HCT116 (cell line): ENCODE results near the gene LMLN. TPM values are rescaled to one million over a fixed set of nuclear protein-coding genes. Genes with fewer than 3 reads are reported as not detected.
A peak's percentile ranks its signal among the peaks of the same experiment; 100 is the strongest.
"Not testable (repeated sequence)": the region's sequence is repeated elsewhere in the genome, so short reads cannot be mapped to it uniquely, and the experiment has no call there.

ENCODE experiments used
- ATAC-seq: fragments of 200-7000 bp; cut with Tn5 transposase; 2 replicates; pipeline ENCODE4 v1.9.1; 2020; ENCODE audit warnings: mild to moderate bottlenecking, moderate library complexity
- BruUV-seq: library from RNA; stranded (reverse); fragments of 400-500 nt; replicated peaks from 2 replicates; lab custom pipeline; 2021; lab: Mats Ljungman, UMichigan
- CTCF ChIA-PET: fragments of 300-600 bp; sonication (Branson Sonifier 250); formaldehyde crosslinking; loops from one replicate; lab custom pipeline; 2021; ENCODE audit warnings: antibody characterized with exemption; lab: Charles Lee
- POLR2A ChIA-PET: fragments of 300-600, 350-600 bp; sonication (Branson Sonifier 250); formaldehyde crosslinking; loops from one replicate; lab custom pipeline; 2021; ENCODE audit warnings: antibody characterized with exemption; lab: Charles Lee
- RAD21 ChIA-PET, 2 experiments: fragments of 300-600 bp; sonication (Branson Sonifier 250); formaldehyde crosslinking; loops; one replicate each; lab custom pipeline; 2023; ENCODE audit warnings: low total read pairs in 2 of 2; ENCODE audit not compliant: uncharacterized antibody in 2 of 2, unreplicated experiment in 2 of 2, low non-redundant PET in 1 of 2; lab: Charles Lee
- DNase-seq: peaks from one replicate; pipeline ENCODE4 v3.0.0-alpha.2; 2010; ENCODE audit warnings: low read depth, low spot score
- H2AFZ ChIP-seq: fragments of 200-600 bp; shearing (Covaris generic), sonication (generic); 2 replicates; pipeline ENCODE4 v1.6.1; 2017; ENCODE audit warnings: low read depth, mixed run types, mixed read lengths, antibody characterized with exemption, low read length; ENCODE audit not compliant: poor library complexity, severe bottlenecking
- H3K27ac ChIP-seq: 2 replicates; pipeline ENCODE4 v1.5.1; 2012; ENCODE audit warnings: low read depth, low read length
- H3K27me3 ChIP-seq: fragments of 200-600 bp; sonication (generic); 2 replicates; pipeline ENCODE4 v1.6.1; 2016; ENCODE audit warnings: mixed run types, low read length, mixed read lengths; ENCODE audit not compliant: insufficient read depth
- H3K36me3 ChIP-seq, 2 experiments: fragments of 200-500 bp in 1 of 2; fragments of 200-600 bp in 1 of 2; sonication (Bioruptor generic) in 1 of 2; sonication (generic) in 1 of 2; 2 replicates each; pipeline versions ENCODE4 v1.5.1 to v1.6.1; 2014 to 2016; ENCODE audit warnings: low read length in 2 of 2, inconsistent platforms in 1 of 2, mixed read lengths in 1 of 2, mixed run types in 1 of 2; ENCODE audit not compliant: insufficient read depth in 2 of 2, control insufficient read depth in 1 of 2
- H3K4me1 ChIP-seq, 2 experiments: fragments of 200-600 bp in 1 of 2; sonication (generic) in 1 of 2; 2 replicates each; pipeline versions ENCODE4 v1.5.1 to v1.6.1; 2012 to 2017; ENCODE audit warnings: low read length in 2 of 2, inconsistent platforms in 1 of 2, mild to moderate bottlenecking in 1 of 2, mixed read lengths in 1 of 2, mixed run types in 1 of 2, moderate library complexity in 1 of 2; ENCODE audit not compliant: insufficient read depth in 2 of 2, control insufficient read depth in 1 of 2
- H3K4me2 ChIP-seq: fragments of 200-600 bp; sonication (generic); 2 replicates; pipeline ENCODE4 v1.6.1; 2017; ENCODE audit warnings: mixed run types, low read length, mixed read lengths
- H3K4me3 ChIP-seq, 2 experiments: fragments of 200-600 bp in 1 of 2; sonication (generic) in 1 of 2; replicated peaks in 1 of 2; 2 replicates each; pipeline ENCODE4 v1.5.1; 2011 to 2016; ENCODE audit warnings: low read length in 2 of 2, control low read depth in 1 of 2, low read depth in 1 of 2, mild to moderate bottlenecking in 1 of 2, mixed read lengths in 1 of 2, mixed run types in 1 of 2
- H3K79me2 ChIP-seq: fragments of 200-600 bp; sonication (generic); 2 replicates; pipeline ENCODE4 v1.6.1; 2017; ENCODE audit warnings: mild to moderate bottlenecking, mixed run types, low read length, moderate library complexity, mixed read lengths; ENCODE audit not compliant: insufficient read depth
- H3K9ac ChIP-seq: fragments of 200-600 bp; sonication (generic); 2 replicates; pipeline ENCODE4 v1.6.1; 2016; ENCODE audit warnings: low read length, mixed read lengths
- H3K9me2 ChIP-seq: fragments of 200-600 bp; sonication (generic), shearing (Covaris generic); 2 replicates; pipeline ENCODE4 v1.6.1; 2017; ENCODE audit warnings: mixed run types, mild to moderate bottlenecking, moderate library complexity; ENCODE audit not compliant: insufficient read depth
- H3K9me3 ChIP-seq, 2 experiments: fragments of 200-500 bp in 1 of 2; fragments of 200-600 bp in 1 of 2; sonication (Bioruptor generic) in 1 of 2; sonication (generic) in 1 of 2; 2 replicates each; pipeline ENCODE4 v1.6.1; 2014 to 2017; ENCODE audit warnings: low read length in 2 of 2, mixed read lengths in 2 of 2, inconsistent platforms in 1 of 2, low read depth in 1 of 2, mild to moderate bottlenecking in 1 of 2, mixed run types in 1 of 2, moderate library complexity in 1 of 2; ENCODE audit not compliant: control insufficient read depth in 1 of 2, insufficient read depth in 1 of 2
- H4K20me1 ChIP-seq: fragments of 200-600 bp; sonication (generic), shearing (Covaris generic); 2 replicates; pipeline ENCODE4 v1.6.1; 2017; ENCODE audit warnings: mixed run types, mild to moderate bottlenecking, moderate library complexity; ENCODE audit not compliant: insufficient read depth
- ATF3 ChIP-seq: IDR thresholded peaks from 2 replicates; pipeline ENCODE4 v1.6.1; 2012
- CBX3 ChIP-seq: IDR thresholded peaks from 2 replicates; pipeline ENCODE4 v1.6.1; 2012; ENCODE audit warnings: low read depth
- CEBPB ChIP-seq: IDR thresholded peaks from 2 replicates; pipeline ENCODE4 v1.6.1; 2012; ENCODE audit warnings: low read depth
- ELF1 ChIP-seq: IDR thresholded peaks from 2 replicates; pipeline ENCODE4 v1.6.1; 2012; ENCODE audit warnings: low read depth, borderline replicate concordance
- EZH2 ChIP-seq: fragments of 200-600 bp; sonication (generic); IDR thresholded peaks from 2 replicates; pipeline ENCODE4 v1.6.1; 2017; ENCODE audit warnings: antibody characterized with exemption, mixed run types
- POLR2A ChIP-seq: IDR thresholded peaks from 2 replicates; pipeline ENCODE4 v1.7.0; 2011; ENCODE audit warnings: borderline replicate concordance; ENCODE audit not compliant: insufficient read depth, insufficient read length; ENCODE audit errors: extremely low read depth
- POLR2AphosphoS5 ChIP-seq: IDR thresholded peaks from 2 replicates; pipeline ENCODE4 v1.6.1; 2011; ENCODE audit warnings: mild to moderate bottlenecking, low read depth, low read length, moderate library complexity
- SIN3A ChIP-seq: IDR thresholded peaks from 2 replicates; pipeline ENCODE4 v1.6.1; 2012; ENCODE audit warnings: low read depth
- TCF7L2 ChIP-seq: IDR thresholded peaks from 2 replicates; pipeline ENCODE4 v1.7.0; 2011; ENCODE audit warnings: borderline replicate concordance, inconsistent platforms; ENCODE audit not compliant: insufficient read depth, insufficient read length; ENCODE audit errors: extremely low read depth
- YY1 ChIP-seq: IDR thresholded peaks from 2 replicates; pipeline ENCODE4 v1.6.1; 2011; ENCODE audit warnings: low read length, low read depth, moderate library complexity, mild to moderate bottlenecking; ENCODE audit not compliant: insufficient replicate concordance; ENCODE audit errors: extremely low read depth
- ZNF274 ChIP-seq: fragments of 200-500 bp; sonication (Bioruptor generic); IDR thresholded peaks from 2 replicates; pipeline ENCODE4 v1.6.1; 2014; ENCODE audit warnings: mild to moderate bottlenecking, low read depth, low read length, inconsistent platforms
- intact Hi-C: fragments of 100-400 bp; cut with micrococcal nuclease; formaldehyde crosslinking; loops from 2 replicates; pipeline ENCODE4 v1.10.0; 2022
- total RNA-seq: library from RNA; stranded (reverse); gene quantifications from one replicate; pipeline ENCODE4 v1.2.1, GENCODE V29; 2021; ENCODE audit not compliant: unreplicated experiment
- TF ChIP-seq, protein P1 (sequence below): IDR thresholded peaks from 2 replicates; pipeline ENCODE4 v1.6.1; 2012; ENCODE audit warnings: low read depth

Gene LMLN
- total RNA-seq, 1 experiment from 2014 or later = 7.2 TPM

- Histone ChIP-seq H3K36me3 (no peaks in the 10 kb centered on the region), H3K4me2 (peak overlapping the region; percentile 95), H3K4me3 (peak overlapping the region in 1 of 2 experiments; percentile 71; a peak in 3 of 4 replicates), H3K27ac (peak overlapping the region; percentile 91), H3K27me3 (no peaks in the 10 kb centered on the region), H3K4me1 (peaks cover 0 to 19% of the 10 kb centered on the region in 2 experiments; a peak in 2 of 4 replicates), H3K9me2 (no peaks in the 10 kb centered on the region), H3K79me2 (no peaks in the 10 kb centered on the region; the same call in 1 of the 2 replicates), H3K9me3 (no peaks in the 10 kb centered on the region), H4K20me1 (no peaks in the 10 kb centered on the region), H3K9ac (peak overlapping the region; percentile 77), H2AFZ (no peak overlapping the region)
- RAD21 ChIA-PET = no interaction called here
- POLR2A ChIA-PET = interaction anchor here (1.0 to 1.8 kb wide), 3 partner anchors 10 to 30 kb away, joined by 3 to 7 read pairs (median 4); no protein-coding TSS in a partner anchor
- TF ChIP-seq EZH2 (no peak), TCF7L2 (no peak), ATF3 (no peak), POLR2A (no peak), ELF1 (no peak), ZNF274 (no peak), YY1 (no peak), SIN3A (no peak), POLR2AphosphoS5 (no peak), CBX3 (no peak), CEBPB (no peak)
- TF ChIP-seq, protein P1, sequence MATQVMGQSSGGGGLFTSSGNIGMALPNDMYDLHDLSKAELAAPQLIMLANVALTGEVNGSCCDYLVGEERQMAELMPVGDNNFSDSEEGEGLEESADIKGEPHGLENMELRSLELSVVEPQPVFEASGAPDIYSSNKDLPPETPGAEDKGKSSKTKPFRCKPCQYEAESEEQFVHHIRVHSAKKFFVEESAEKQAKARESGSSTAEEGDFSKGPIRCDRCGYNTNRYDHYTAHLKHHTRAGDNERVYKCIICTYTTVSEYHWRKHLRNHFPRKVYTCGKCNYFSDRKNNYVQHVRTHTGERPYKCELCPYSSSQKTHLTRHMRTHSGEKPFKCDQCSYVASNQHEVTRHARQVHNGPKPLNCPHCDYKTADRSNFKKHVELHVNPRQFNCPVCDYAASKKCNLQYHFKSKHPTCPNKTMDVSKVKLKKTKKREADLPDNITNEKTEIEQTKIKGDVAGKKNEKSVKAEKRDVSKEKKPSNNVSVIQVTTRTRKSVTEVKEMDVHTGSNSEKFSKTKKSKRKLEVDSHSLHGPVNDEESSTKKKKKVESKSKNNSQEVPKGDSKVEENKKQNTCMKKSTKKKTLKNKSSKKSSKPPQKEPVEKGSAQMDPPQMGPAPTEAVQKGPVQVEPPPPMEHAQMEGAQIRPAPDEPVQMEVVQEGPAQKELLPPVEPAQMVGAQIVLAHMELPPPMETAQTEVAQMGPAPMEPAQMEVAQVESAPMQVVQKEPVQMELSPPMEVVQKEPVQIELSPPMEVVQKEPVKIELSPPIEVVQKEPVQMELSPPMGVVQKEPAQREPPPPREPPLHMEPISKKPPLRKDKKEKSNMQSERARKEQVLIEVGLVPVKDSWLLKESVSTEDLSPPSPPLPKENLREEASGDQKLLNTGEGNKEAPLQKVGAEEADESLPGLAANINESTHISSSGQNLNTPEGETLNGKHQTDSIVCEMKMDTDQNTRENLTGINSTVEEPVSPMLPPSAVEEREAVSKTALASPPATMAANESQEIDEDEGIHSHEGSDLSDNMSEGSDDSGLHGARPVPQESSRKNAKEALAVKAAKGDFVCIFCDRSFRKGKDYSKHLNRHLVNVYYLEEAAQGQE = no peak
- ATAC-seq = no peak
- BruUV-seq = no TSS peak
- intact Hi-C loops = loop anchor here (10.0 kb wide), 1 partner anchor 117 kb away; the partner anchor contains the start of gene LMLN
- CTCF ChIA-PET = interaction anchor here (1.1 to 2.4 kb wide), 5 partner anchors 9 to 92 kb away, joined by 3 to 22 read pairs (median 5); no protein-coding TSS in a partner anchor
- no peak for DNase-seq
Measured at GRCh38 chr3:198081421-198081844, 121.4 kb downstream of the LMLN start.

DNA sequence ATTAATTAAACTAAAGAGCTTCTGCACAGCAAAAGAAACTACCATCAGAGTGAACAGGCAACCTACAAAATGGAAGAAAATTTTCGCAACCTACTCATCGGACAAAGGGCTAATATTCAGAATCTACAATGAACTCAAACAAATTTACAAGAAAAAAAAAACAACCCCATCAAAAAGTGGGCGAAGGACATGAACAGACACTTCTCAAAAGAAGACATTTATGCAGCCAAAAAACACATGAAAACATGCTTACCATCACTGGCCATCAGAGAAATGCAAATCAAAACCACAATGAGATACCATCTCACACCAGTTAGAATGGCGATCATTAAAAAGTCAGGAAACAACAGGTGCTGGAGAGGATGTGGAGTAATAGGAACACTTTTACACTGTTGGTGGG lies 122.2 kb downstream of the LMLN start:
- H3K4me2 ChIP-seq, H4K20me1 ChIP-seq, H3K36me3 ChIP-seq, RAD21 ChIA-PET, H3K9me3 ChIP-seq, H3K79me2 ChIP-seq, H3K9me2 ChIP-seq, H3K4me3 ChIP-seq, H2AFZ ChIP-seq, DNase-seq, ATAC-seq, H3K9ac ChIP-seq, BruUV-seq, H3K27ac ChIP-seq, POLR2A ChIA-PET, CTCF ChIA-PET, H3K27me3 ChIP-seq: not testable (repeated sequence)
- intact Hi-C loops = loop anchor here (10.0 kb wide), 1 partner anchor 117 kb away; the partner anchor contains the start of gene LMLN
- peaks cover 0 to 19% of the 10 kb centered on the region in 2 experiments; a peak in 2 of 4 replicates for H3K4me1 ChIP-seq
